HepG2 (cell line): ENCODE measurements around the gene ACAP3. TPM values are rescaled to one million over a fixed set of nuclear protein-coding genes. Genes with fewer than 3 reads are reported as not detected.

Experiments
- AGO2 ChIP-seq: fragments of 200-400 bp; formaldehyde crosslinking; optimal IDR thresholded peaks from 2 replicates; pipeline ENCODE3; 2017; ENCODE audit warnings: mild to moderate bottlenecking, low read depth, low read length, moderate library complexity
- BRD4 ChIP-seq: sonication (generic); formaldehyde crosslinking; IDR thresholded peaks from 2 replicates; pipeline ENCODE4 v1.4.0; 2020; ENCODE audit warnings: missing genetic modification reagents
- CAMTA2 ChIP-seq: sonication (generic); formaldehyde crosslinking; IDR thresholded peaks from 2 replicates; pipeline ENCODE4 v1.4.0; 2020; ENCODE audit warnings: mild to moderate bottlenecking, missing genetic modification reagents, borderline replicate concordance
- DNMT3B ChIP-seq: conservative IDR thresholded peaks from 2 replicates; pipeline ENCODE4 v1.6.1; 2016; ENCODE audit warnings: missing biosample characterization, control low read depth
- ELF1 ChIP-seq: sonication (generic); formaldehyde crosslinking; IDR thresholded peaks from 2 replicates; pipeline ENCODE4 v1.4.0; 2020; ENCODE audit warnings: missing genetic modification reagents
- ELF4 ChIP-seq: sonication (generic); formaldehyde crosslinking; IDR thresholded peaks from 2 replicates; pipeline ENCODE4 v1.5.0; 2020; ENCODE audit warnings: missing genetic modification reagents, mild to moderate bottlenecking, moderate library complexity, borderline replicate concordance
- GMEB1 ChIP-seq: sonication (generic); formaldehyde crosslinking; IDR thresholded peaks from 2 replicates; pipeline ENCODE4 v1.5.1; 2020; ENCODE audit warnings: missing genetic modification reagents, mild to moderate bottlenecking, borderline replicate concordance
- HOXA3 ChIP-seq: sonication (generic); formaldehyde crosslinking; IDR thresholded peaks from 2 replicates; pipeline ENCODE4 v1.5.0; 2020; ENCODE audit warnings: missing genetic modification reagents
- MTF2 ChIP-seq: sonication (generic); formaldehyde crosslinking; IDR thresholded peaks from 2 replicates; pipeline ENCODE4 v1.5.0; 2020; ENCODE audit warnings: missing genetic modification reagents, borderline replicate concordance
- NKX3-1 ChIP-seq: sonication (generic); formaldehyde crosslinking; IDR thresholded peaks from 2 replicates; pipeline ENCODE4 v1.5.0; 2020; ENCODE audit warnings: missing genetic modification reagents
- PATZ1 ChIP-seq: sonication (generic); formaldehyde crosslinking; IDR thresholded peaks from 2 replicates; pipeline ENCODE4 v1.4.0; 2020; ENCODE audit warnings: missing genetic modification reagents
- SALL2 ChIP-seq: sonication (generic); formaldehyde crosslinking; IDR thresholded peaks from 2 replicates; pipeline ENCODE4 v1.8.1; 2023; ENCODE audit warnings: mild to moderate bottlenecking, missing genetic modification reagents, inconsistent platforms
- SOX6 ChIP-seq, 2 experiments: fragments of 450-650 bp in 1 of 2; sonication (generic) in 1 of 2; formaldehyde crosslinking in 1 of 2; IDR thresholded peaks; 2 replicates each; pipeline versions ENCODE4 v1.4.0 to v1.6.1; 2017 to 2020; ENCODE audit warnings: antibody characterized with exemption in 1 of 2, mild to moderate bottlenecking in 1 of 2, missing genetic modification reagents in 1 of 2
- TAF1 ChIP-seq: sonication (generic); formaldehyde crosslinking; IDR thresholded peaks from 2 replicates; pipeline ENCODE4 v1.4.0; 2020; ENCODE audit warnings: missing genetic modification reagents
- TARDBP ChIP-seq: sonication (generic); formaldehyde crosslinking; IDR thresholded peaks from 2 replicates; pipeline ENCODE4 v1.8.0; 2022; ENCODE audit warnings: mild to moderate bottlenecking, missing genetic modification reagents
- ZFYVE20 ChIP-seq: sonication (generic); formaldehyde crosslinking; IDR thresholded peaks from 2 replicates; pipeline ENCODE4 v1.8.0; 2023; ENCODE audit warnings: low read depth, mild to moderate bottlenecking, moderate library complexity, missing genetic modification reagents, borderline replicate concordance
- ZKSCAN1 ChIP-seq: fragments of 150-350 bp; IDR thresholded peaks from 2 replicates; pipeline ENCODE4 v1.6.1; 2014; ENCODE audit warnings: low read length
- ZNF672 ChIP-seq: sonication (generic); formaldehyde crosslinking; IDR thresholded peaks from 2 replicates; pipeline ENCODE4 v1.8.1; 2022; ENCODE audit warnings: missing genetic modification reagents
- ZNF761 ChIP-seq: sonication (generic); formaldehyde crosslinking; conservative IDR thresholded peaks from 2 replicates; pipeline ENCODE4 v1.4.0; 2020; ENCODE audit warnings: mild to moderate bottlenecking, missing genetic modification reagents
- polyA plus RNA-seq, 8 experiments: library from polyadenylated mRNA; depleted of rRNA in 3 of 8; stranded (reverse) in 7 of 8; unstranded in 1 of 8; fragments of >200 nt; fragmentation: Illumina TruSeq in 4 of 8; extraction: Trizol in 4 of 8; gene quantifications; 2 replicates each; pipeline versions ENCODE4 v1.2.1 to v1.2.3, GENCODE V29; 2011 to 2016; ENCODE audit warnings: low read depth in 4 of 8, missing spikeins in 1 of 8, mixed read lengths in 1 of 8; ENCODE audit not compliant: insufficient read depth in 1 of 8
- total RNA-seq, 5 experiments: library from RNA; depleted of rRNA; stranded (reverse); fragments of >200 nt; fragmentation: Illumina TruSeq; extraction: Trizol; gene quantifications; 2 replicates each; pipeline ENCODE4 v1.2.3, GENCODE V29; 2016; ENCODE audit warnings: low read depth in 1 of 5
- TF ChIP-seq, protein P1 (sequence below): sonication (generic); formaldehyde crosslinking; IDR thresholded peaks from 2 replicates; pipeline ENCODE4 v1.4.0; 2020; ENCODE audit warnings: mild to moderate bottlenecking, missing genetic modification reagents, borderline replicate concordance

ACAP3 gene
- total and polyA plus RNA-seq, 2 of the 13 experiments (the other 11 are each of a cell fraction or from before 2014, with no cell fraction given), result 29.4 to 50.8 TPM

DNA sequence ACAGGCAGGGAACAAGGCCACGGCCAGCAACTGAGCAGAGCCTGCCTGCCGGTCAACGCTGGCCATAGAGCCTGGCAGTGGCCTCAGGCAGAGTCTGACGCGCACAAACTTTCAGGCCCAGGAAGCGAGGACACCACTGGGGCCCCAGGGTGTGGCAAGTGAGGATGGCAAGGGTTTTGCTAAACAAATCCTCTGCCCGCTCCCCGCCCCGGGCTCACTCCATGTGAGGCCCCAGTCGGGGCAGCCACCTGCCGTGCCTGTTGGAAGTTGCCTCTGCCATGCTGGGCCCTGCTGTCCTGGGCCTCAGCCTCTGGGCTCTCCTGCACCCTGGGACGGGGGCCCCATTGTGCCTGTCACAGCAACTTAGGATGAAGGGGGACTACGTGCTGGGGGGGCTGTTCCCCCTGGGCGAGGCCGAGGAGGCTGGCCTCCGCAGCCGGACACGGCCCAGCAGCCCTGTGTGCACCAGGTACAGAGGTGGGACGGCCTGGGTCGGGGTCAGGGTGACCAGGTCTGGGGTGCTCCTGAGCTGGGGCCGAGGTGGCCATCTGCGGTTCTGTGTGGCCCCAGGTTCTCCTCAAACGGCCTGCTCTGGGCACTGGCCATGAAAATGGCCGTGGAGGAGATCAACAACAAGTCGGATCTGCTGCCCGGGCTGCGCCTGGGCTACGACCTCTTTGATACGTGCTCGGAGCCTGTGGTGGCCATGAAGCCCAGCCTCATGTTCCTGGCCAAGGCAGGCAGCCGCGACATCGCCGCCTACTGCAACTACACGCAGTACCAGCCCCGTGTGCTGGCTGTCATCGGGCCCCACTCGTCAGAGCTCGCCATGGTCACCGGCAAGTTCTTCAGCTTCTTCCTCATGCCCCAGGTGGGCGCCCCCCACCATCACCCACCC is 23.6 kb upstream of the ACAP3 start, which contains the start of gene TAS1R3 (continued):
- TF ChIP-seq ZKSCAN1, result no peak
- TF ChIP-seq MTF2 (CRISPR knock-in tag), result peak; percentile 61; the same call in 1 of the 2 replicates
- no peak for TF ChIP-seq ELF1
- no peak for TF ChIP-seq ELF4
- 0 out of 2 replicates have a peak, but pooled peaks have one; percentile 18 for TF ChIP-seq PATZ1 (CRISPR knock-in tag)
- no peak for TF ChIP-seq DNMT3B (CRISPR knock-in tag)
- peak; percentile 32; the same call in 1 of the 2 replicates for TF ChIP-seq GMEB1 (CRISPR knock-in tag)
- TF ChIP-seq, protein P1, sequence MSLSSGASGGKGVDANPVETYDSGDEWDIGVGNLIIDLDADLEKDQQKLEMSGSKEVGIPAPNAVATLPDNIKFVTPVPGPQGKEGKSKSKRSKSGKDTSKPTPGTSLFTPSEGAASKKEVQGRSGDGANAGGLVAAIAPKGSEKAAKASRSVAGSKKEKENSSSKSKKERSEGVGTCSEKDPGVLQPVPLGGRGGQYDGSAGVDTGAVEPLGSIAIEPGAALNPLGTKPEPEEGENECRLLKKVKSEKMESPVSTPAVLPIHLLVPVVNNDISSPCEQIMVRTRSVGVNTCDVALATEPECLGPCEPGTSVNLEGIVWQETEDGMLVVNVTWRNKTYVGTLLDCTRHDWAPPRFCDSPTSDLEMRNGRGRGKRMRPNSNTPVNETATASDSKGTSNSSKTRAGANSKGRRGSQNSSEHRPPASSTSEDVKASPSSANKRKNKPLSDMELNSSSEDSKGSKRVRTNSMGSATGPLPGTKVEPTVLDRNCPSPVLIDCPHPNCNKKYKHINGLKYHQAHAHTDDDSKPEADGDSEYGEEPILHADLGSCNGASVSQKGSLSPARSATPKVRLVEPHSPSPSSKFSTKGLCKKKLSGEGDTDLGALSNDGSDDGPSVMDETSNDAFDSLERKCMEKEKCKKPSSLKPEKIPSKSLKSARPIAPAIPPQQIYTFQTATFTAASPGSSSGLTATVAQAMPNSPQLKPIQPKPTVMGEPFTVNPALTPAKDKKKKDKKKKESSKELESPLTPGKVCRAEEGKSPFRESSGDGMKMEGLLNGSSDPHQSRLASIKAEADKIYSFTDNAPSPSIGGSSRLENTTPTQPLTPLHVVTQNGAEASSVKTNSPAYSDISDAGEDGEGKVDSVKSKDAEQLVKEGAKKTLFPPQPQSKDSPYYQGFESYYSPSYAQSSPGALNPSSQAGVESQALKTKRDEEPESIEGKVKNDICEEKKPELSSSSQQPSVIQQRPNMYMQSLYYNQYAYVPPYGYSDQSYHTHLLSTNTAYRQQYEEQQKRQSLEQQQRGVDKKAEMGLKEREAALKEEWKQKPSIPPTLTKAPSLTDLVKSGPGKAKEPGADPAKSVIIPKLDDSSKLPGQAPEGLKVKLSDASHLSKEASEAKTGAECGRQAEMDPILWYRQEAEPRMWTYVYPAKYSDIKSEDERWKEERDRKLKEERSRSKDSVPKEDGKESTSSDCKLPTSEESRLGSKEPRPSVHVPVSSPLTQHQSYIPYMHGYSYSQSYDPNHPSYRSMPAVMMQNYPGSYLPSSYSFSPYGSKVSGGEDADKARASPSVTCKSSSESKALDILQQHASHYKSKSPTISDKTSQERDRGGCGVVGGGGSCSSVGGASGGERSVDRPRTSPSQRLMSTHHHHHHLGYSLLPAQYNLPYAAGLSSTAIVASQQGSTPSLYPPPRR (CRISPR knock-in tag), result peak; percentile 37; the same call in 1 of the 2 replicates
- TF ChIP-seq TAF1, result 0 out of 2 replicates have a peak, but pooled peaks have one; percentile 0
- TF ChIP-seq TARDBP, result no peak; the same call in 1 of the 2 replicates
- TF ChIP-seq NKX3-1, result no peak
- no peak for TF ChIP-seq ZNF761 (CRISPR knock-in tag)
- 0 out of 2 replicates have a peak, but pooled peaks have one; percentile 42 for TF ChIP-seq SALL2 (CRISPR knock-in tag)
- peak; percentile 79 for TF ChIP-seq AGO2
- TF ChIP-seq ZFYVE20, result no peak
- TF ChIP-seq ZNF672 (CRISPR knock-in tag), result peak; percentile 41; the same call in 1 of the 2 replicates
- no peak for TF ChIP-seq SOX6 (IDR thresholded peaks at IDR 0.05)
- TF ChIP-seq SOX6 (CRISPR knock-in tag; IDR thresholded peaks at IDR 0.05), result peak; percentile 13; the same call in 1 of the 2 replicates
- no peak for TF ChIP-seq HOXA3
- TF ChIP-seq BRD4 (CRISPR knock-in tag), result no peak; the same call in 1 of the 2 replicates
- TF ChIP-seq CAMTA2 (CRISPR knock-in tag), result 0 out of 2 replicates have a peak, but pooled peaks have one; percentile 82
